ENCODE measurements around the gene SUV39H1. TPM values are rescaled to one million over a fixed set of nuclear protein-coding genes. Genes with fewer than 3 reads are reported as not detected.

The SUV39H1 gene
- total and polyA plus RNA-seq, 2 of the 13 experiments (the other 11 are each of a cell fraction or from before 2014, with no cell fraction given) = 5.2 to 10.1 TPM

- TF ChIP-seq E2F1 (CRISPR knock-in tag; IDR thresholded peaks at IDR 0.05) (no peak), GMEB2 (CRISPR knock-in tag; IDR thresholded peaks at IDR 0.05; ENCODE audit: low read depth) (no peak), MAF1 (CRISPR knock-in tag; IDR thresholded peaks at IDR 0.05; ENCODE audit: borderline replicate concordance) (no peak), ZNF549 (CRISPR knock-in tag; IDR thresholded peaks at IDR 0.05) (no peak), MNT (IDR thresholded peaks at IDR 0.05) (0 out of 2 replicates have a peak, but pooled peaks have one; percentile 18), RCOR2 (CRISPR knock-in tag; IDR thresholded peaks at IDR 0.05) (no peak), TBP (CRISPR knock-in tag; IDR thresholded peaks at IDR 0.05) (no peak), ZBTB21 (CRISPR knock-in tag; IDR thresholded peaks at IDR 0.05) (no peak), BORCS8-MEF2B (CRISPR knock-in tag; IDR thresholded peaks at IDR 0.05) (0 out of 2 replicates have a peak, but pooled peaks have one; percentile 16), FIP1L1 (IDR thresholded peaks at IDR 0.05; ENCODE audit: borderline replicate concordance, insufficient read depth, low read depth, low read length) (no peak), ETV5 (CRISPR knock-in tag; IDR thresholded peaks at IDR 0.05; ENCODE audit: borderline replicate concordance) (peak; percentile 60), ZNF878 (CRISPR knock-in tag; IDR thresholded peaks at IDR 0.05) (no peak), EZH2 (conservative IDR thresholded peaks at IDR 0.05; ENCODE audit: low read depth, low read length) (no peak), PHF8 (CRISPR knock-in tag; IDR thresholded peaks at IDR 0.05) (peak; percentile 75), GTF2F1 (IDR thresholded peaks at IDR 0.05; ENCODE audit: low read length) (no peak), ZFP1 (CRISPR knock-in tag; IDR thresholded peaks at IDR 0.05) (no peak), MXD4 (CRISPR knock-in tag; IDR thresholded peaks at IDR 0.05) (no peak), ARID2 (CRISPR knock-in tag; IDR thresholded peaks at IDR 0.05; ENCODE audit: borderline replicate concordance) (no peak), TAF1 (CRISPR knock-in tag; IDR thresholded peaks at IDR 0.05) (peak; percentile 78), ARID5B (CRISPR knock-in tag; IDR thresholded peaks at IDR 0.05) (0 out of 2 replicates have a peak, but pooled peaks have one; percentile 6), IRF9 (CRISPR knock-in tag; IDR thresholded peaks at IDR 0.05; ENCODE audit: borderline replicate concordance) (no peak), REL (CRISPR knock-in tag; conservative IDR thresholded peaks at IDR 0.05) (no peak)
Measured at GRCh38 chrX:48676106-48676892, 20.2 kb upstream of the SUV39H1 start (continued).
